Measurements from ENCODE around the gene AGBL3.

DNA sequence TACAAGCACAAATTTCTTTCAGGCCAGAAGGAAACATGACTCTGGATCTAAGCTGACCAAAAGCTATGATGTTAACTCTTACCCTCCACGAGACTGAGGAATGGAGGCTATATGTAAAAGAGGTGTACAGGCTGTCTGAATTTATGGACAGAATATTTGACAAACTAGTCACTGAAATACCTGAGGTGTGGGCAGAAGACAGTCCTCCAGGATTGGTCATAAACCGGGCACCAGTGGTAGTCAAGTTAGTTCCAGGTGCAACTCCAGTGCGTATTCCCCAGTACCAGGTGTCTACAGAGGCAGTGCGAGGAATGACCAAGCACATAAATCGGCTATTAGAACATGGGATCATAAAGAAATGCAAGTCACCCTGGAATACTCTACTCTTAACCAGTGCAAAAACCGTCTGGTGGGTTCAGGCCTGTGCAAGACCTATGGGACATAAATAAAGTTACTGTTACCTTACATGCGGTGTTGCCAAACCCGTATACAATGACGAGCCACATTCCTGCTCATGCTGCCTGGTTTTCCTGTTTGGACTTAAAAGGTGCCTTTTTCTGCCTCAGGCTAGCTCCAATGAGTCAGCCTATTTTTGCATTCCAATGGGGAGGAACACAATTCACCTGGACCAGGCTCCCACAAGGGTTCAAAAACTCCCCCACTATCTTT, 190.9 kb downstream of the AGBL3 start:
- TF ChIP-seq, protein P1, sequence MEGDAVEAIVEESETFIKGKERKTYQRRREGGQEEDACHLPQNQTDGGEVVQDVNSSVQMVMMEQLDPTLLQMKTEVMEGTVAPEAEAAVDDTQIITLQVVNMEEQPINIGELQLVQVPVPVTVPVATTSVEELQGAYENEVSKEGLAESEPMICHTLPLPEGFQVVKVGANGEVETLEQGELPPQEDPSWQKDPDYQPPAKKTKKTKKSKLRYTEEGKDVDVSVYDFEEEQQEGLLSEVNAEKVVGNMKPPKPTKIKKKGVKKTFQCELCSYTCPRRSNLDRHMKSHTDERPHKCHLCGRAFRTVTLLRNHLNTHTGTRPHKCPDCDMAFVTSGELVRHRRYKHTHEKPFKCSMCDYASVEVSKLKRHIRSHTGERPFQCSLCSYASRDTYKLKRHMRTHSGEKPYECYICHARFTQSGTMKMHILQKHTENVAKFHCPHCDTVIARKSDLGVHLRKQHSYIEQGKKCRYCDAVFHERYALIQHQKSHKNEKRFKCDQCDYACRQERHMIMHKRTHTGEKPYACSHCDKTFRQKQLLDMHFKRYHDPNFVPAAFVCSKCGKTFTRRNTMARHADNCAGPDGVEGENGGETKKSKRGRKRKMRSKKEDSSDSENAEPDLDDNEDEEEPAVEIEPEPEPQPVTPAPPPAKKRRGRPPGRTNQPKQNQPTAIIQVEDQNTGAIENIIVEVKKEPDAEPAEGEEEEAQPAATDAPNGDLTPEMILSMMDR (conservative IDR thresholded peaks at IDR 0.05 in 1 of 2, IDR thresholded peaks at IDR 0.05 in 1 of 2; ENCODE audit: extremely low read depth in 1 of 2, insufficient read depth in 1 of 2, low read depth in 1 of 2, low read length in 2 of 2): no peak
- no peak for TF ChIP-seq EZH2 (IDR thresholded peaks at IDR 0.05; ENCODE audit: borderline replicate concordance, low read length)
